ENCODE measurements around the gene LSM14B. TPM values are rescaled to one million over a fixed set of nuclear protein-coding genes. Genes with fewer than 3 reads are reported as not detected.

LSM14B gene
- total RNA-seq, 1 donor from 2014 or later, result 27.6 TPM

- no peak for DNase-seq (ENCODE audit: low spot score in 2 of 2)
- intact Hi-C loops (cut with DNase I), result no loop called here
- Histone ChIP-seq H3K9me3 (no peaks in the 10 kb centered on the region), H3K27me3 (no peaks in the 10 kb centered on the region), H3K27ac (no peak overlapping the region), H3K4me3 (no peak overlapping the region), H3K36me3 (no peaks in the 10 kb centered on the region), H3K4me1 (no peaks in the 10 kb centered on the region)
- no peak for TF ChIP-seq CTCF (IDR thresholded peaks at IDR 0.05)
These were observed 37.1 kb upstream of the LSM14B start for GRCh38 chr20:62085206-62085605.

- Histone ChIP-seq H3K9me3 (no peaks in the 10 kb centered on the region), H3K27me3 (no peaks in the 10 kb centered on the region)
- intact Hi-C loops (cut with DNase I), result no loop called here
These were observed 35.0 kb upstream of the LSM14B start for GRCh38 chr20:62087227-62087626.

GRCh38 chr20:62087632-62088031 lies 34.6 kb upstream of the LSM14B start:
- H3K4me1 ChIP-seq, result no peaks in the 10 kb centered on the region
- no peaks in the 10 kb centered on the region for H3K9me3 ChIP-seq
- no peaks in the 10 kb centered on the region for H3K36me3 ChIP-seq
- TF ChIP-seq CTCF (IDR thresholded peaks at IDR 0.05), result no peak
- intact Hi-C loops (cut with DNase I), result no loop called here
- no peak overlapping the region for H3K27ac ChIP-seq
- no peak overlapping the region for H3K4me3 ChIP-seq
- H3K27me3 ChIP-seq, result no peaks in the 10 kb centered on the region
- no peak for DNase-seq (ENCODE audit: low spot score in 2 of 2)

More at GRCh38 chr20:62087227-62087626, 35.0 kb upstream of the LSM14B start:
- TF ChIP-seq CTCF (IDR thresholded peaks at IDR 0.05), result no peak
- no peak overlapping the region for H3K4me3 ChIP-seq
- H3K4me1 ChIP-seq, result no peaks in the 10 kb centered on the region
- no peak overlapping the region for H3K27ac ChIP-seq
- no peaks in the 10 kb centered on the region for H3K36me3 ChIP-seq
- DNase-seq (ENCODE audit: low spot score in 2 of 2), result no peak

GRCh38 chr20:62088258-62089127 lies 33.8 kb upstream of the LSM14B start:
- no peak for TF ChIP-seq CTCF (IDR thresholded peaks at IDR 0.05)
- no peaks in the 10 kb centered on the region for H3K27me3 ChIP-seq
- intact Hi-C loops (cut with DNase I), result no loop called here

GRCh38 chr20:62089393-62089792 lies 32.9 kb upstream of the LSM14B start:
- no peak for DNase-seq (ENCODE audit: low spot score in 2 of 2)
- TF ChIP-seq CTCF (IDR thresholded peaks at IDR 0.05), result no peak
- Histone ChIP-seq H3K4me3 (no peak overlapping the region), H3K4me1 (no peaks in the 10 kb centered on the region), H3K27me3 (no peaks in the 10 kb centered on the region), H3K9me3 (no peaks in the 10 kb centered on the region), H3K36me3 (no peaks in the 10 kb centered on the region), H3K27ac (no peak overlapping the region)
- intact Hi-C loops (cut with DNase I), result no loop called here

More at GRCh38 chr20:62088258-62089127, 33.8 kb upstream of the LSM14B start:
- H3K27ac ChIP-seq, result no peak overlapping the region
- no peaks in the 10 kb centered on the region for H3K36me3 ChIP-seq
- H3K4me1 ChIP-seq, result no peaks in the 10 kb centered on the region
- no peak for DNase-seq (ENCODE audit: low spot score in 2 of 2)
- H3K9me3 ChIP-seq, result no peaks in the 10 kb centered on the region
- H3K4me3 ChIP-seq, result no peak overlapping the region
